ENCODE results near the gene STX1B. TPM values are rescaled to one million over a fixed set of nuclear protein-coding genes. Genes with fewer than 3 reads are reported as not detected.
"Not testable (repeated sequence)": the region's sequence is repeated elsewhere in the genome, so short reads cannot be mapped to it uniquely, and the experiment has no call there.

The STX1B gene
- total RNA-seq, 3 donors from 2014 or later = 1.6 to 2.6 (median 2.6) TPM

DNA sequence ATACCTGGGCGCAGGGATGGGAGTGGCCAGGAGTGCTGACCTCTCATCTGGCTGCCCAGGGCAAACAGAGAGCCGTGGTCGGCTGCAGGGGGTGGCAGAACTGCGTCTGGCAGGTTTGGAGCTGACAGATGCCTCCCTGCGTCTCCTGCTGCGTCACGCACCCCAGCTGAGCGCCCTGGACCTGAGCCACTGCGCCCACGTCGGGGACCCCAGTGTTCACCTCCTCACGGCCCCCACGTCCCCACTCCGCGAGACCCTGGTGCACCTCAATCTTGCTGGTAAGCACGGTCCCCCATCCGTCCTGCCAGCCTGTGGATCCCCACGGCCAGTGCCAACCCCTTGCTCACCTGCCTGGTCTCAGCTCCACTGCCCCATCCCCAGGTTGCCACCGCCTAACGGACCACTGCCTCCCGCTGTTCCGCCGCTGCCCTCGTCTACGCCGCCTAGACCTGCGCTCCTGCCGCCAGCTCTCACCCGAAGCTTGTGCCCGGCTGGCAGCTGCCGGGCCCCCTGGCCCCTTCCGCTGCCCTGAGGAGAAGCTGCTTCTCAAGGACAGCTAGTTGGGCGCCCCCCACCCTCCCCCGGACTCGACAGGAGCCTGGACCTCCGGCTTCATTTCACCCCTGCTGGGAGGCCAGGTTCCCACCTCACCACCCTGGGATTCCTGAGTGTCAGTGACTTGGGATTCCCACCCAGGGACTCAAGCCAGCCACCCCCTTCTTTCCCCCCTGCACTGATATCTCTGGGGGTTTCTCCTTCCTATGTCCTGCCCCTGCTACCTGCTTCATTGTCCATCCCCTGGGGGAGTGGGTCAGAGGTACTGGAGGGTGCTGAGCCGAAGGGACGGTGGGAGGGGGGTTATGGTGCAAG, 63.5 kb downstream of the STX1B start:
- no peak for DNase-seq (ENCODE audit: low spot score in 2 of 2)
- Histone ChIP-seq H3K4me3 (no peak overlapping the region), H3K4me1 (peaks cover 8 to 14% of the 10 kb centered on the region in 2 donors), H3K36me3 (no peaks in the 10 kb centered on the region), H3K9me3 (no peaks in the 10 kb centered on the region), H3K27ac (no peak overlapping the region), H3K27me3 (no peaks in the 10 kb centered on the region)
- intact Hi-C loops (cut with DNase I; ENCODE audit: low total_unique reads) = loop anchor here (10.0 kb wide), 1 partner anchor 88 kb away; the partner anchor contains the start of gene STX4
- TF ChIP-seq, protein P1, sequence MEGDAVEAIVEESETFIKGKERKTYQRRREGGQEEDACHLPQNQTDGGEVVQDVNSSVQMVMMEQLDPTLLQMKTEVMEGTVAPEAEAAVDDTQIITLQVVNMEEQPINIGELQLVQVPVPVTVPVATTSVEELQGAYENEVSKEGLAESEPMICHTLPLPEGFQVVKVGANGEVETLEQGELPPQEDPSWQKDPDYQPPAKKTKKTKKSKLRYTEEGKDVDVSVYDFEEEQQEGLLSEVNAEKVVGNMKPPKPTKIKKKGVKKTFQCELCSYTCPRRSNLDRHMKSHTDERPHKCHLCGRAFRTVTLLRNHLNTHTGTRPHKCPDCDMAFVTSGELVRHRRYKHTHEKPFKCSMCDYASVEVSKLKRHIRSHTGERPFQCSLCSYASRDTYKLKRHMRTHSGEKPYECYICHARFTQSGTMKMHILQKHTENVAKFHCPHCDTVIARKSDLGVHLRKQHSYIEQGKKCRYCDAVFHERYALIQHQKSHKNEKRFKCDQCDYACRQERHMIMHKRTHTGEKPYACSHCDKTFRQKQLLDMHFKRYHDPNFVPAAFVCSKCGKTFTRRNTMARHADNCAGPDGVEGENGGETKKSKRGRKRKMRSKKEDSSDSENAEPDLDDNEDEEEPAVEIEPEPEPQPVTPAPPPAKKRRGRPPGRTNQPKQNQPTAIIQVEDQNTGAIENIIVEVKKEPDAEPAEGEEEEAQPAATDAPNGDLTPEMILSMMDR (IDR thresholded peaks at IDR 0.05) = no peak
- TF ChIP-seq POLR2A (IDR thresholded peaks at IDR 0.05) (no peak), POLR2AphosphoS5 (IDR thresholded peaks at IDR 0.05) (no peak)

DNA sequence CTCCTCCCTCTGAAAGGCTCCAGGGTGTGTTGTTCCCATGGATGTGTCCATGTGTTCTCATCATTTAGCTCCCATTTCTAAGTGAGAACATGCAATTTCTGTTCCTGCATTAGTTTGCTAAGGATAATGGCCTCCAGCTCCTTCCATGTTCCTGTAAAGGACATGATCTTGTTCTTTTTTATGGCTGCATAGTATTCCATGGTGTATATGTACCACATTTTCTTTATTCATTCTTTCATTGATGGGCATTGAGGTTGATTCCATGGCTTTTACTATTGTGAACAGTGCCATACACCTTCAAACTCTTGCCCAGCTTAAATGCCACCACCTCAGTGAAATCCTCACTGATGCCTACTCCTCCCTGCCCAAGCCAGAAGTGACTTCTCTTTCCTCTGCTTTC, 66.1 kb downstream of the STX1B start:
- no peak for TF ChIP-seq POLR2AphosphoS5 (IDR thresholded peaks at IDR 0.05)
- TF ChIP-seq POLR2A (IDR thresholded peaks at IDR 0.05) = no peak
- TF ChIP-seq, protein P1 (IDR thresholded peaks at IDR 0.05) = no peak
- Histone ChIP-seq H3K4me3 (no peak overlapping the region), H3K36me3 (no peaks in the 10 kb centered on the region), H3K27ac (no peak overlapping the region), H3K4me1 (no peaks in the 10 kb centered on the region), H3K27me3 (no peaks in the 10 kb centered on the region), H3K9me3 (no peaks in the 10 kb centered on the region)
- no peak for DNase-seq (ENCODE audit: low spot score in 2 of 2)
- intact Hi-C loops (cut with DNase I; ENCODE audit: low total_unique reads) = loop anchor here (10.0 kb wide), 1 partner anchor 90 kb away; the partner anchor contains the start of gene STX4

DNA sequence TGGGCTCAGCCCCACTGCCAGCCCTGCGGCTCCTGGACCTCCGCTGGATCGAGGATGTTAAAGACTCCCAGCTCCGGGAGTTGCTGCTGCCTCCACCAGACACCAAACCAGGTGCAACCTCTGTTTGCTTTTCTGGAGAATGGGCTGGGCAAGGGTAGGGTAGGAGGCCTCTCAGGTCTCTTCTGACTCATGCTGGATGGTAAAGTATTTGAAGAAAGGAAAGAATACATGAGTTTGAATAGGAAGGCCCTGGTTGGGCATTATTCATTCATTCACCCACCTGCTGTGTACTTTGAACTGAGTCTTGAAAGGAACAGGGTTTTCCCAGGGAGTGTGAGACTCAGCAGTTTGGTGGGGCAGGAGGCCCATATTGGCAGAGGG, 68.0 kb downstream of the STX1B start:
- Histone ChIP-seq H3K27ac (no peak overlapping the region), H3K9me3 (no peaks in the 10 kb centered on the region), H3K4me1 (no peaks in the 10 kb centered on the region), H3K4me3 (no peak overlapping the region), H3K27me3 (no peaks in the 10 kb centered on the region), H3K36me3 (no peaks in the 10 kb centered on the region)
- DNase-seq (ENCODE audit: low spot score in 2 of 2) = no peak
- TF ChIP-seq, protein P1 (IDR thresholded peaks at IDR 0.05) = no peak
- TF ChIP-seq POLR2A (IDR thresholded peaks at IDR 0.05) (no peak), POLR2AphosphoS5 (IDR thresholded peaks at IDR 0.05) (no peak)
- intact Hi-C loops (cut with DNase I; ENCODE audit: low total_unique reads) = loop anchor here (10.0 kb wide), 1 partner anchor 92 kb away; the partner anchor contains the start of gene STX4

DNA sequence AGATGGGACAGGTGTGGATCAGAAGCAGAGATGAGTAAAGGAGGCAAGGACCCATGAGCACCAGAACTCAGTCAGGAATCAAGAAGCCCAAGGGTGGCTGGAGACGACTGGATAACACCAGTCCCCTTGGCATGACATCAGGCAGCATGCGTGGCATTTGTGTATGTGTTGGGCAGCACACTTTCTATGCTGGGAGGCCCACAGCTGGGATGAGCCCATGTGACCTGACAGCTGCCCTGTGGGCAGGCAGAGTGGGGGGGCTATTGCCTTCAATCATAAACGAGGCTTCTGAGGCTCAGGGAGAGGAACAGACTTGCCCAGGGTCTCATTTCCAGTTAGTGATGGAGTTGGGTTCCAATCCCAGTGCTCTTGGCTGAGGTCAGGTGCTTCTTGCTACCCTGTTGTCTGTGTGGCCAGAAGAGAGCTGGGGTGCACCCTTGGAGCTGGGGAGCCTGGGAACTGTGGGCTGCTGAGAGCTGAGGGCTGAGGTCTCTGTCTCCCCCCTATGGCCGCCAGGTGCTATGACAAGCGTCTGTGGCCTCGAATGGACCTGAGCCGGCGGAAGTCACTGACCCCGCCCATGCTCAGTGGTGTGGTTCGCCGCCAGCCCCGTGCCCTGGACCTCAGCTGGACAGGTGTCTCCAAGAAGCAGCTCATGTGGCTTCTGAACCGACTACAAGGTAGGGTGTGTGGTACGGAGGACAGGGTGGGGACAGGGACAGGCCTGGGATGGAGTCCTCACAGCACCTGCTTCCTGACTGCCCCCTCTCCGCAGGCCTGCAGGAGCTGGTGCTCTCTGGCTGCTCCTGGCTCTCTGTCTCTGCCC, 68.6 kb downstream of the STX1B start:
- peak; percentile 57 to 78 for DNase-seq (ENCODE audit: low spot score in 2 of 2)
- TF ChIP-seq POLR2A (IDR thresholded peaks at IDR 0.05) = no peak
- TF ChIP-seq, protein P1 (IDR thresholded peaks at IDR 0.05) = peak; percentile 71 to 78 (median 74)
- no peak overlapping the region for H3K4me3 ChIP-seq
- no peaks in the 10 kb centered on the region for H3K36me3 ChIP-seq
- no peaks in the 10 kb centered on the region for H3K9me3 ChIP-seq
- no peaks in the 10 kb centered on the region for H3K27me3 ChIP-seq
- intact Hi-C loops (cut with DNase I; ENCODE audit: low total_unique reads) = loop anchor here (10.0 kb wide), 1 partner anchor 93 kb away; the partner anchor contains the start of gene STX4
- peak overlapping the region in 1 of 2 donors; percentile 2 for H3K27ac ChIP-seq
- no peaks in the 10 kb centered on the region for H3K4me1 ChIP-seq

DNA sequence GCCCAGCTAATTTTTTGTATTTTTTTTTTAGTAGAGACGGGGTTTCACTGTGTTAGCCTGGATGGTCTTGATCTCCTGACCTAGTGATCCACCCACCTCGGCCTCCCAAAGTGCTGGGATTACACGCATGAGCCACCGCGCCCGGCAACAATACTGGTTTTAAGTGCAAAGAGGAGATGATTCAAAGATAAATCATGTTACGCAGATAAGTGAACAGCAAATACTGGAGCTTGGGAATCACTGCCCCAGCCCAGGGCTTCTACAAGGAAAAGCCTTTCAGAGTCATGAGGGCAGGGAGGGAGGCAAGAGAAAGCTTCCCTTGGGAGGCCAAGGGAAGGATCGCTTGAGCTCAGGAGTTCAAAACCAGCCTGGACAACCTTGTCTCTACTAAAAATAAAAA, 70.9 kb downstream of the STX1B start:
- intact Hi-C loops (cut with DNase I; ENCODE audit: low total_unique reads); DNase-seq (ENCODE audit: low spot score in 2 of 2); H3K4me3 ChIP-seq; H3K27ac ChIP-seq; H3K9me3 ChIP-seq; H3K27me3 ChIP-seq; H3K4me1 ChIP-seq; H3K36me3 ChIP-seq: not testable (repeated sequence)

Other genes starting within 250 kb of the STX1B start
- gene CFAP119, start 248.6 kb downstream of the STX1B start, total RNA-seq = 10 to 100 TPM in 2 of 3 donors, 1 to 10 TPM in 1; 1.4 to 17.1 (median 13.4) TPM
- gene RNF40, start 248.3 kb downstream of the STX1B start, total RNA-seq = 10 to 100 TPM; 77.0 to 84.7 (median 77.3) TPM
- gene ZNF629, start 223.4 kb downstream of the STX1B start, total RNA-seq = 10 to 100 TPM in 2 of 3 donors, 1 to 10 TPM in 1; 9.4 to 16.2 (median 10.5) TPM
- 10 to 100 TPM; 29.4 to 47.2 (median 36.2) TPM for gene BCL7C, start 116.6 kb downstream of the STX1B start, total RNA-seq
- 1 to 10 TPM; 2.6 to 4.5 (median 3.4) TPM for gene CTF1, start 114.0 kb downstream of the STX1B start, total RNA-seq
- 10 to 100 TPM in 1 of 3 donors, 1 to 10 TPM in 2; 4.5 to 12.7 (median 9.2) TPM for gene FBXL19, start 87.1 kb downstream of the STX1B start, total RNA-seq
- gene ORAI3, start 61.6 kb downstream of the STX1B start, total RNA-seq = 10 to 100 TPM; 20.0 to 40.5 (median 25.9) TPM
- gene SETD1A, start 52.9 kb downstream of the STX1B start, total RNA-seq = 1 to 10 TPM; 4.8 to 5.6 (median 5.1) TPM
- gene HSD3B7, start 25.4 kb downstream of the STX1B start, total RNA-seq = 10 to 100 TPM; 12.1 to 27.8 (median 26.9) TPM
- 10 to 100 TPM; 44.3 to 59.0 (median 52.2) TPM for gene STX4, start 22.9 kb upstream of the STX1B start, total RNA-seq
- gene ZNF668, start 63.6 kb upstream of the STX1B start, total RNA-seq = 1 to 10 TPM; 6.7 to 8.9 (median 8.8) TPM
- 10 to 100 TPM; 12.5 to 17.3 (median 13.1) TPM for gene ZNF646, start 63.8 kb upstream of the STX1B start, total RNA-seq
- 1 to 10 TPM; 1.3 to 2.0 (median 1.3) TPM for gene PRSS53, start 78.3 kb upstream of the STX1B start, total RNA-seq
- 100 to 1,000 TPM in 1 of 3 donors, 10 to 100 TPM in 2; 82.6 to 143 (median 86.3) TPM for gene VKORC1, start 84.2 kb upstream of the STX1B start, total RNA-seq
- 10 to 100 TPM; 31.8 to 33.6 (median 33.5) TPM for gene BCKDK, start 97.7 kb upstream of the STX1B start, total RNA-seq
- gene KAT8, start 107.0 kb upstream of the STX1B start, total RNA-seq = 10 to 100 TPM; 53.6 to 85.0 (median 67.8) TPM
- gene PRSS8, start 125.1 kb upstream of the STX1B start, total RNA-seq = 10 to 100 TPM in 2 of 3 donors, not detected in 1; 23.6 to 54.4 TPM
- gene PRSS36, start 139.4 kb upstream of the STX1B start, total RNA-seq = 1 to 10 TPM in 2 of 3 donors, under 1 TPM in 1; 0.98 to 8.3 (median 2.0) TPM
- 10 to 100 TPM; 59.0 to 78.3 (median 73.9) TPM for gene FUS, start 169.5 kb upstream of the STX1B start, total RNA-seq
- gene PYCARD, start 192.1 kb upstream of the STX1B start, total RNA-seq = 10 to 100 TPM; 32.9 to 50.2 (median 35.7) TPM
- gene TRIM72, start 203.5 kb upstream of the STX1B start, total RNA-seq = under 1 TPM in 2 of 3 donors, not detected in 1; under 0.01 TPM
- not detected for gene PYDC1, start 206.5 kb upstream of the STX1B start, total RNA-seq
- 10 to 100 TPM in 1 of 3 donors, 1 to 10 TPM in 2; 5.2 to 23.5 (median 8.0) TPM for gene ITGAM, start 249.3 kb upstream of the STX1B start, total RNA-seq

Measured in breast epithelium (tissue), 4 donors.